ENCODE data around the gene HBD.

DNA sequence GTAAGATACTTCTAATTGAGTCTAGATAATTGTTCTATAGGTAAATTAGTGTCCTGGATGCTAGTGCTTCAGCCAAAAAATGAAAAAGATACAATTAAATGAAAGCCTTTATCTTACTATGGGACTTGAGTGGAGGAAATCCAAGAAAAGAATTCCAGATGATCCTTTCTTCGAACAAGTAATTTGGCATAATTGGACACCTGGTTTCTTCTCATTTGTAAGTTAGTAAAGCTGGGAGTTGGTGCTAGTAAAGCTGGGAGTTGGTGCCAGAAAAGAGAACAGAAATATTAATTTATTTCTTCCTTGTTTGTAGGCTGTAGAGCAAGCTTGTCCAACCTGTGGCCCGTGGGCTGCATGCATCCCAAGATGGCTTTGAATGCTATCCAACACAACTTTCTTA, 46.1 kb downstream of the HBD start:
- TF ChIP-seq NFIC (IDR thresholded peaks at IDR 0.05) (no peak), EP300 (IDR thresholded peaks at IDR 0.05; ENCODE audit: borderline replicate concordance) (no peak), CEBPB (IDR thresholded peaks at IDR 0.05) (no peak)
- TF ChIP-seq, protein P1, sequence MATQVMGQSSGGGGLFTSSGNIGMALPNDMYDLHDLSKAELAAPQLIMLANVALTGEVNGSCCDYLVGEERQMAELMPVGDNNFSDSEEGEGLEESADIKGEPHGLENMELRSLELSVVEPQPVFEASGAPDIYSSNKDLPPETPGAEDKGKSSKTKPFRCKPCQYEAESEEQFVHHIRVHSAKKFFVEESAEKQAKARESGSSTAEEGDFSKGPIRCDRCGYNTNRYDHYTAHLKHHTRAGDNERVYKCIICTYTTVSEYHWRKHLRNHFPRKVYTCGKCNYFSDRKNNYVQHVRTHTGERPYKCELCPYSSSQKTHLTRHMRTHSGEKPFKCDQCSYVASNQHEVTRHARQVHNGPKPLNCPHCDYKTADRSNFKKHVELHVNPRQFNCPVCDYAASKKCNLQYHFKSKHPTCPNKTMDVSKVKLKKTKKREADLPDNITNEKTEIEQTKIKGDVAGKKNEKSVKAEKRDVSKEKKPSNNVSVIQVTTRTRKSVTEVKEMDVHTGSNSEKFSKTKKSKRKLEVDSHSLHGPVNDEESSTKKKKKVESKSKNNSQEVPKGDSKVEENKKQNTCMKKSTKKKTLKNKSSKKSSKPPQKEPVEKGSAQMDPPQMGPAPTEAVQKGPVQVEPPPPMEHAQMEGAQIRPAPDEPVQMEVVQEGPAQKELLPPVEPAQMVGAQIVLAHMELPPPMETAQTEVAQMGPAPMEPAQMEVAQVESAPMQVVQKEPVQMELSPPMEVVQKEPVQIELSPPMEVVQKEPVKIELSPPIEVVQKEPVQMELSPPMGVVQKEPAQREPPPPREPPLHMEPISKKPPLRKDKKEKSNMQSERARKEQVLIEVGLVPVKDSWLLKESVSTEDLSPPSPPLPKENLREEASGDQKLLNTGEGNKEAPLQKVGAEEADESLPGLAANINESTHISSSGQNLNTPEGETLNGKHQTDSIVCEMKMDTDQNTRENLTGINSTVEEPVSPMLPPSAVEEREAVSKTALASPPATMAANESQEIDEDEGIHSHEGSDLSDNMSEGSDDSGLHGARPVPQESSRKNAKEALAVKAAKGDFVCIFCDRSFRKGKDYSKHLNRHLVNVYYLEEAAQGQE (IDR thresholded peaks at IDR 0.05; ENCODE audit: low read depth): no peak

Measured in Ishikawa (cell line).